GM20431 (cell line): ENCODE data around the gene RAB3GAP1.

ENCODE experiments used
- in situ Hi-C: fragments of 300-500 bp; cut with MseI, MboI; formaldehyde crosslinking; loops from one replicate; pipeline ENCODE4 v1.15.0; 2020; ENCODE audit warnings: low sequenced_read_pairs; ENCODE audit not compliant: unreplicated experiment

The RAB3GAP1 gene

DNA sequence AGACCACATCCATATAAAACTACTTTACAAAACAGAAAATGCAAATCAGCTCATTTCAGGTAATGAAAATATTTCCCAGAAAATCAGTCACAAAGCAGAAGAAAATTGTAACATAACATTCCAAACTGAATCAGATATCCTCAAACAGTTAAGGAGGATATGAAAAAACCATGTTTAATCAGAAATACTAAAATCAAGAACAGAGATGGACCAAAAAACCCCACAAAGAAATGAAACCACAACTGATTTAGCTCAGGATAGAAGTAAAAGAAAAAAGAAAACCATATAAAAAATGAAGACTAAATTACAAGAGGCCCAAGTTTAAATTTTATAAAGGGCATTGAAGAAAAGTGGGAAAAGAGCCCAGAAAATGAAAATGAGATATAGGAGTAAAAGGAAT is 102.9 kb downstream of the RAB3GAP1 start:
- in situ Hi-C loops, result no loop called here

DNA sequence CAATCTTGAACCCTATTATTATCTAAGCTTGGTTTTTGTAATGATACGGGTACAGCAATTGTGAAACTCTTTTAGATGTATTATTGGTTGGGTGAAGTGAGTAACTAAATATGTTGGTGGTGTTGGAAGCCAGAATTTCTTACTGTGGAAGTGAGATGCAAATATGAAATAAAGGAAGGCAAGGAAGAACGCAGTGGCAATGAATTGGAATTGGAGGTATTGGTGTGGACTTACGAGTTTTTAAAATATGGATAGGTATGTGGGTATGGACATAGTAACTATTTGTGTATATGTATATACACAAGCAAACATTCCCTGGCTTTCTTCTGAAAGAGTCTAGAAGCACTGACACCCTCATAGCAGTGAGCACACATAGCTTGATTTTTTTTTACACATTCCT is 105.8 kb downstream of the RAB3GAP1 start:
- in situ Hi-C loops, result no loop called here

DNA sequence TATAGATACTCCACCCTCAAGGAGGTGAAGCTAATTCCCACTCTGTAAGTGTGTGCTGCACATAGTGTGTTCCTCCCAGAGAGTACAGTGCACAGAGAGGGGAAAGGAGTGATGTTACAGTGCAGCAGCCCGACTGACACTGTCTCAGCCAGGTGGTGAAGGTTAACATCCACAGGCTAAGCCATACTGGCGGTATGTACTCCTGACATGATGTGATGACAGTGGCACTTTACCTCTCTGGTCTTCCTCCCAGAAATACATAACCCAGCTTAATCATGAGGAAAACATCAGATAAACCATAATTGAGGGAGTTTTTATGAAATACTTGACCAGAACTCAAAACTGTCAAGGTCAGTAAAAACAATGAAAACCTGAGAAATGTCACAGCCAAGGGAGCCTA is 107.1 kb downstream of the RAB3GAP1 start:
- in situ Hi-C loops, result no loop called here

DNA sequence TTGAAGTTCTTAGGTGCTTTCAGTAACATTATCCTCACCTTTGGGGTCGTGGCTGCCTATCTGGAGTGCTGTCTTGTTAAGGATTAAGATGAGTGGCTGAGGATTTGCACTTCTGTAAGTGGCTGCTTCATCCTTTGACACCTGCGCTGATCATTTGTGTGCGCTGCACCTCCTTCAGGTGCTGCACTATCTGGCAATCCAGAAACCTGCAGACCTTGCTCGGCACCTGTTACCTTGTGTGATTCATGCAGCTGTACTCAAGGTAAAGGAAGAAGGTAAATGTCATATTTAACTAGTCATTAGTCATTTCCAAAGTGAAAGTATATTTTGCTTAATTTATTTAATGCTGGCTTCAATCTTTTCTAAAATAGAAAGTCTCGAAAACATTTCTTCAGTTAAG is 110.3 kb downstream of the RAB3GAP1 start:
- in situ Hi-C loops, result no loop called here

DNA sequence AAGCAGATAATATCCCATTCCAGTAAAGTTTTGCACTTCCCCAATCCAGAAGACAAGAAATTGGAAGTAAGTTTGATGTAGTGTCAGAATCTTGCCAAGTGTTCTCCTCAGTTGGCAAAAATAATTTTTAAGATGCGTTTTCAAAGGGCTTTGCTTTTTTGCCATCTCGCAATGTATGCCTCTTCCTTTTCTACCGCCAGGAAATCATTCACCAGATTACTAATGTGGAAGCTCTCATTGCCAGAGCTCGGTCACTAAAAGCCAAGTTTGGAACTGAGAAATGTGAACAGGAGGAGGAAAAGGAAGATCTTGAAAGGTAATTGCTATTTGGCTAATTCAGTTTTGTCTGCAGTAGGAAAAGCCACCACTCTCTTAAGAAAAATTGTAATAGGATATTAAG is 110.7 kb downstream of the RAB3GAP1 start:
- in situ Hi-C loops, result no loop called here

DNA sequence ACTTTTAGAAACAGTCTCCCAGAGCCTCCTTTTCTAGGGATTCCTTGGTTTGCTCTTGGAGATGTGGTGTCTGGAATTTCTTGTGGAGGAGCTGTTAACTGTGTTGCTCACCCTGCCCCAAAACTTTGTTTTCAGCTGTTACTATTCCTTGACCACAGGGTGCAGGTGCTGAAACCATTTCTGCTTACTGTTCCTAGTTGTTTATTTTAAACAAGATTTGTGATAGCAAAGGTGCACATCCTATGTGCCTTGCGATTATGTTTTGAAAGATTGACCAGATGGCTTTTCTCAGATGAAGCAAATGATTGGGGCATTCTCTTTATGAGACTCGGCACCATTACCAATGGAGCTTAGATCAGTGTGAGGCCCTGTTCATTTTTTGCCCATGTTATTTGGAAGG is 111.2 kb downstream of the RAB3GAP1 start:
- in situ Hi-C loops, result no loop called here

DNA sequence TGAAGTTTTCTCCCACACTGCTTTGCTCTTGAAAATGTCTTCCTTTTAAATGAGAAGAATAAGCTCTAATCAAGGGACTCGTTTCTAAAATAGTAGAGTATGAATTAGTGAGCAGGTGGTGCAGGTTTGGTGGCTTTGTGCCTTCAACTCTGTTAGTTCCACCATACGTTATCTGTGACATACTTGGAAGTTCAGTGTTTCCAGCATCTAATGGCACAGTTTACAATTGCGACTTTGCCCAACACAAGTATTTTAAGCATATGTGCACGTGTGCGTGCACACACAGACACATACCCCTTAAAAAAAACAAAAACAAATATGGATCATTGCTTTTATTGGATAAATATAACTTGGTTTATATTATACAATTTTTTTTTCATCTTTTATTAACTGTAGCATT is 111.8 kb downstream of the RAB3GAP1 start:
- in situ Hi-C loops, result no loop called here

DNA sequence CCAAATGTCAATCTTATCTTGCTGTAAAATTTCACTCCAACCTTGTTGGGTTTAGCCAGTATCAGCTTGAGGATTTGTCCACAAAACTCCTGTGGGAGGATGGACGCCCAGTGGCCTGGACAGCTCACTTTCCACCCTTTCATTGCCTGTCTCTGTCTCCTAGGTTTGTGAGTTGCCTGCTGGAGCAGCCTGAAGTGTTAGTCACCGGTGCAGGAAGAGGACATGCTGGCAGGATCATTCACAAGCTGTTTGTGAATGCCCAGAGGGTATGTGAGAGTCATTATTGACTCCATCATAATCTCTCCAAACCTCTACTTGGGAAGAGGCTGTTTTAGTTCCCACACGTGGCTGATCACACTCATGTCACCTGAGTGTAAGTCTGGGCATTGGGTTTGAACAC is 112.3 kb downstream of the RAB3GAP1 start:
- in situ Hi-C loops, result no loop called here

DNA sequence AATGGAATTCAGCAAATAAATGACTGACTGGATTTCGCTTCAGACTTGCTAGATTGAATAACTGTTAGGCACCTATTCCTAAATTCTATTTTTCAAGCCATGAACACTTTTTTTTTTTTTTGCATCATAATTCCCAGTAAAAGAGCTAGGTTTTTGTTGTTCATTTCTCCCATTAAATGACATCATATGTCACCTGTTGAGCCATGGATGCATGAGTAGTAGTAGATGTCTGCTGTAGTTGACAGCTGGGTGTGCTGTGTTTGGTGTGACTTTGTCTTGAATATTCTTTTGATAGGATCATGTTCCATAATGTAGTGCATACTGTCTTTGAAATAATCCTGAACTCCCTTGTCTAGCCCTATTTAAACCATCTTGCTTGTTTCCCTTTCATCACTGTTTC is 115.2 kb downstream of the RAB3GAP1 start:
- in situ Hi-C loops, result no loop called here

DNA sequence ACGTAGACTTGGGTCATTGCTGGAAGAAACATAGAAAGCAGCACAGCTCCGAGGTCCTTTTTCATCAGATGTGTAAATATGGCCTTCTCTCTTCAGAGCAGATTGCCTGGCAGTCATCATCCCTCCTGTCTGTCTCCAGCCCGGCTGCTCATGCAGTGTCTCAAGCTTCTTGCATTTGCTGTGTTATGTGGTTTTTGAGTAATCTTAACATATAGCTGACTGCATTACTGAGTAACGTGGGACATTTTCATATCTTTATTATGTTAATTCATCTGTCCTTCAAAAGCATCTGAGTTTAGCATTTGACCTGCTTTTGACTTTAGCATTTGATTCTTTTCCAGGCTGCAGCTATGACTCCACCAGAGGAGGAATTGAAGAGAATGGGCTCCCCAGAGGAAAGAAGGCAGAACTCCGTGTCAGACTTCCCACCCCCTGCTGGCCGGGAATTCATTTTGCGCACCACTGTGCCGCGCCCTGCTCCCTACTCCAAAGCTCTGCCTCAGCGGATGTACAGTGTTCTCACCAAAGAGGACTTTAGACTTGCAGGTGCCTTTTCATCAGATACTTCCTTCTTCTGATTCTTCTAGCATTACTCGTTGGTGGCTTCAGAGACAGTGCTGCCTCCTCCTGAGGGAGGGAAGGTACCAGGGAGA is 116.2 kb downstream of the RAB3GAP1 start:
- in situ Hi-C loops, result no loop called here

DNA sequence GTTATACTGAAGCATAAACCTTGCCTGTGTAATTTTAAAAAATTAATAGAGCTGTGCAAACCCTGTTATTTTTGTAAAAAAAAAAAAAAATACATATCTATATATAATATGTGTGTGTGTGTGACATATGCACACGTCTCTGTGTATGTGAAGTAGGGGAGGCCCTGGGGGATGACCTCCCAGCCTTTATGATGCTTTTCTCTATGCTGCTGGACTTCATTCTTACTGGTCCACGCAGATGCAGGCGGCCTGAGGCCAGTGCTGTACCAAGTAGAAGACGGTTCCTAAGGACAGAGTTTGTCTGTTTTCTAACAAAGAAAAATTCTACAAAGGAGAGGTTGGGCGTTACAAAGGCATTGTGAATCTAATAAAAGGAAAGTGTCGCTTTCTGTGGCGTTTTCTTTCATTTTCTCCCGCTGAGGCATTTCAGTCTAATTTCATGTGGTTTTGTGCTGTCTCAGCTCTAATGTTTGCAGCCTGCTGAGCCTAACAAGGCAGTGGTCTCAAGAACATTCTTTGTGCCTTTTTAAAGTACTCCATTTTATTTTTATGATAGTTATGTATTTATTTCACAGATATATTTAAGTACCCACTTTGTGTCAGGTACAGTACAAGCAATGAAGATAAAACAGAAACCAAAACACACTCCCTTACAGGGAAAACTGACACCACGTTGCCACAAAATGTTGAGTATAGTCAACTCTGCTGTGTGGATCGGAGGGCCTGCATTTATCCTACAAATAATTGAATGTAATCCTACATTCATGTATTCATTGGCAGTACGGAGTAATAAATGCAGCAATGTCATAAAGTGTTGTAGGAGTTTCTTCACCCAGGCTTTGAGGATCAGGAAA is 118.0 kb downstream of the RAB3GAP1 start:
- in situ Hi-C loops, result no loop called here

DNA sequence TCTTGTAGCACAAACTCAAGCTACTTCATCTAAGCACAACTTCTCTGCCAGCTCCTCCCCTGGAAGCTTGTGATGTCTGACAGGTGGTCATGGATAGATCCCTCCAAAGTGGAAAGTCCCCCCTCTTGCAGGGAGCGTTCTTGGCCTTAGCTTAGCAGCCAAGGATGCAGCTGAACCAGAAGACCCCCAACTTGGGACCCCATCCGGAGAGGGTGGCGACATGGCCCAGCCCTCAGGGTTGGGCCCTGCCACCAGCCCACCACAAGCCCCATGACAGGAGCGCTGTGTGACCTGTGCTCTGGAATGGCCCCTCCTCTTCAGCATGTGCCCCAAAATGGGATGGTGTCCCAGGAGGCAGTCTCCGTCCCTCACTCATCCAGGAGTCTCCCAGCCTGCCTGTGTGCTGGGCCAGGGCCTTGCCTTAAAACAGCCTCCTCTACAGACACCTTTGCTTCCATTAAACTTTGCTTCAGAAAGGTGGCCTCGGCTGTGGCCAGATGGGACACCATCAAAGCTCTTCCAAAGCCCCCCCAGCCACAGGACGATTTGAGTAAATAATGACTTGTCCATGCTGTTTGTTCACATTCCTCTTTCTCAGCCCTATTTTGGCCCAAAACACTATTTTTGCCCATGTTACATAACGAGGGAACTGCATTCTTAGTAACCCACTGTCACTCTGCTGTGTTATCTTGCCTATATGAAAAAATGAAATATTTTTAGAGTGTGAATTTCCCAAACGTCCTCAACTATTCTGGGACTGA is 122.1 kb downstream of the RAB3GAP1 start:
- in situ Hi-C loops, result no loop called here

DNA sequence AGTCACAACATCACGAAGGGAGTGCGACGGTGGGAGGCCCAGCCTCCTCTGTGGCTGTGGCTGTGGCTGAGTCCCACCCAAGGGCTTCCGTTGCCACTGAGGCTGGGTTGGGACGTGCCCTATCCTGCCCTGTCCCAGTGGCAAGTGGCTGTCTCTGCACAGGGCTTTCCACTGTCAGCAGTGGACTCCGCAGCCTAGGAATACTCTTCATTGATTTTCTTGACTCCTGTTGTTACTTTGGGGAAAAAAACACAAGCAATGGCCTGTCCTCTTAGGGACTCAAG is 122.7 kb downstream of the RAB3GAP1 start:
- in situ Hi-C loops, result no loop called here

DNA sequence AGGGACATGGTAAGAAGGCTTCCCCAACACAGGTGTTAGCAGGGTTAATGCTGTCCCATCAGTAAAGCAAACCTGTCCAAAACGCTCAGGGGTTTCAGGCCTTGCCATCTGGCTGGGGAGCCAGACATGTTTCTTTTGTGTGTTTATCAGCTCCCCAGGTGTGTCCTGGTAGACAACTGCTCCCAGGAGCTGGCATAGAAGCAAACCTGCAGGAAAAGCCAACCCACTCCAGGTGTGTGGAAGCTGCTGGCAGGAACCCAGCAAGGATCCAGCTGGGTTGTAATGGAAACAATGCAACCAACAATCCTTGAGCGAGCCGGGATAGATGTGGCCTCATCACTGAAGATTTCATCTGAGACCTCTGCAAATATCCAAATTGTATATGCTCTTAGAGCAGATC is 123.1 kb downstream of the RAB3GAP1 start:
- in situ Hi-C loops, result no loop called here

DNA sequence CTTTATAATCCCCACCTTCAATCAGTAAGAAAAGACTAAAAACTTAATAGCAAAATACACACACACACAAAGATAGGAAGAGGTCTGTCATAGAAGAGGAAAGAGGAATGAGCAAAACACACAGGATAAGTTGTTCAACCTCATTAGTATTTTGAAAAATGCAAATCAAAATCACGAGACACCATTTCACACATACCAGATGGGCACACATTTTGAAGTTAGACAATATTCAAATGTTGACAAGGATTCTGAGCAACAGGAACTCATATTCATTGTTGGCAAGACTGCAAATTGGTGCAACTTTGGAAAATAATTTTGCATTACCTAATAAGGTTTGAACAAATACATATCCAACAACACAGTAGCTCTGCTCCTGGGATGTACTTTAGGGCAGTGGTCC is 127.6 kb downstream of the RAB3GAP1 start:
- in situ Hi-C loops, result no loop called here

DNA sequence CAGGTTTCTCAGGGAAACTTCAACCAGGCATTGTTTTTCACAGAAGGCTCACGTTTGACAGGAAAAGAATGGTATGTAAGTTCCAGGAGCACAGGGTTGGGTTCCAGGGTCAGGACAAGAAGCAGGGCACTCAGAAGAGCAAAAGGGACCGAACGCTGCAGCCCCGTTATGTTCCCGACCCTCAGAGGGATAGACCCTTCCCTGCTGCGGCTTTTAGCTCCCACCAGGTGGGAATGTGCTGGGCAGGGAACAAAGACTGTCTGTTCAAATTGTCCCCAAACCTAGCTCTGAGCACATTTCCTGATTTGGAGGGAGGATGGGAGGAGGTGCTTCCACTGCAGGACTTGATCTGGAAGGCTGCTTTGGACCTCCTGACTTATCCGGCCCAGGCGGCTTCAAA is 130.1 kb downstream of the RAB3GAP1 start:
- in situ Hi-C loops, result no loop called here

DNA sequence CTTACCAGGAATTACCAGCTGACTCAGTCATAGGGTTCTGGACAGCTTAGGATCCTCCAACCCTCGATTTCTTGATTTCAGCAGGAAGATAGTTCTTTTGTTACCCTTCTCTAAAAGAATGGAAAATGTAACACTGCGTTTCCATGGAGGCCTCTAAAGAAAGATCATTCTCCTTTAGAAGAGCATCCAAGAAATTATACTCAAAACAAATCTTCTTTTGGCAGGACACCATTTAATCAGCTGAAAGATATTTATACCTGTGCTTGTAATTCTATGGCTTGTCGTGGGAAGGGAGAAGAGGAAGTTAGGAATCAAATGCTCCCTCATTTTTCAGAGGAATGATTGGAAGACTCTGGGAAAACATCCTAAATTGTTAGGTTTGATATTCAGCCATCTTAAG is 130.5 kb downstream of the RAB3GAP1 start:
- in situ Hi-C loops, result no loop called here

DNA sequence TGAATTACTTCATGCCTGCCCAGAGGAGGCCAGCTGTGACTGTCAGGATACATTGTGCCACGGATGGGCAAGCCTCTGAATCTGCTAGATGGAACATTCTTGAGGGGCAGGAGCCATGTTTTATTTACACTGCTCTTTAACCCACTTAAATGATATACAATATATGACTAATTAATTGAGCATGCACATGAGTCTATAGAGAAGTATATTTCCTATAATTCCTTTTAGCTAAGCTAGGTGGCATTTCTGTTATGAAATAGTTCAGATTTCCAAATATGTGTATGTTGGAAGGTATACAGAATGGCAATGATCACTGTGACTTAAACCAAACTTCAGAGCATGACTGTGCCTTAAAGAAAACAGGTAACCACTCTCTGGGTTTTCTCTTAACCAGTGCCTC is 131.7 kb downstream of the RAB3GAP1 start:
- in situ Hi-C loops, result no loop called here

DNA sequence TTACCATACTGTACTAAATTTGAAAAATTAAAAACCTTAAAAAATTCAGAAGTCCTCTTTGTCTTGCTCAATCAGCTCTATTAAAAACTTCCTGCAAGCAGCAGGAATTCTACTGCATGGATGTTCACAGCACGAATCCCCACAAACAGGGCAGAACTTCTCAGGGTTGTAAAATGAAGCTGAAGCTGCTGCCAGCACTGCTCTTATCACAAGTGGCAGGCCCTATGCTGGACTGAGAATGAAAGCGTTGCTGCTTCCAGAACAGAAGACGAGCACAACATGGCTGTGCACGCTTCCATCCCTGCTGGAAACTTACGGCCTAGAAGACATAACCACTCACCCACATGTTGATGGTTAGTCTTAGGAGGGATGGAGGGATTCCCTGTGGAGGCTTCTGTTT is 134.0 kb downstream of the RAB3GAP1 start:
- in situ Hi-C loops, result no loop called here

DNA sequence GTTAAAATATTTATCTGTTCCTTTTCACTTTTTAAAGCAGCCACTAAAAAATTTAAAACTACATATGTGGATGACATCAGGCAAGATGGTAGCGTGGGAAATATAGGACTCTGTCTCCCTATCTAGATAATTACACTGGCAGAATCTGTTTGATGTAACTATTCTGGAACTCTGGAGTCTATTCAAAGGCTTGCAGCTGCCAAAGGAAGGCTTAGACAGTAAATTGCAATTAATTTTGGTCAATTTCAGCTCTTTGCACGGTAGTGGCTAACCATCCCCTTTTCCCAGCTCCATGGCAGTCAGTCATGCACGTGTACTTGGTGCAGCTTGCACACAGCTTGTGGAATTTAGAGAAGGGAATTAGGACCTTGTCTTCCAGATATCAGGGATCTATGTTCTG is 135.2 kb downstream of the RAB3GAP1 start:
- in situ Hi-C loops, result no loop called here

DNA sequence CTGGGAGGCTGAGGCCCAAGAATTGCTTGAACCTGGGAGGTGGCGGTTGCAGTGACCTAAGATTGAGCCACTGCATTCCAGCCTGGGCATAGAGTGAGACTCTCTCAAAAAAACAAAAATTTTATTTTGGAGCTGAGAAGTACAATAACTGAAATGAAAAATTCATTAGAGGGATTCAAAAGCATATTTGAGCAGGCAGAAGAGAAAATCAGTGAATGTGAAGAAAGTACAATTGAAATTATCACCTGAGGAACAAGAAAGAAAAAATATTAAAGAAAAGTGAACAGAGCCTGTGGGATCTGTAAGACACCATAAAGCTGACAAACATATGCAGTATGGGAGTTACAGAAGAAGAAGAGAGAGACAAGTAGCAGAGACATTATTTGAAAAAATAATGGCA is 137.1 kb downstream of the RAB3GAP1 start:
- in situ Hi-C loops, result no loop called here
